Measurements from ENCODE around the gene DEPDC5. TPM values are rescaled to one million over a fixed set of nuclear protein-coding genes. Genes with fewer than 3 reads are reported as not detected.
A peak's percentile ranks its signal among the peaks of the same experiment; 100 is the strongest.
"Not testable (repeated sequence)": the region's sequence is repeated elsewhere in the genome, so short reads cannot be mapped to it uniquely, and the experiment has no call there.

Gene DEPDC5
- total and polyA plus RNA-seq, 5 donors, result 6.9 to 15.3 (median 12.6) TPM

GRCh38 chr22:31733580-31734079 is 20.2 kb upstream of the DEPDC5 start:
- Histone ChIP-seq H3K27ac (ENCODE audit: low read length) (no peak overlapping the region), H3K27me3 (ENCODE audit: control insufficient read depth, insufficient read depth) (no peaks in the 10 kb centered on the region), H3K9me3 (ENCODE audit: control insufficient read depth, low read length) (no peaks in the 10 kb centered on the region), H3K4me3 (ENCODE audit: low read length) (no peak overlapping the region), H3K4me1 (ENCODE audit: control insufficient read depth, insufficient read depth, low read length) (peaks cover 2% of the 10 kb centered on the region)
- 92% methylated on average over 7 of the region's 7 CpGs for WGBS
- ATAC-seq (no peak), DNase-seq (no peak)
- intact Hi-C loops (cut with DNase I), result no loop called here

GRCh38 chr22:31734512-31734911 is 19.3 kb upstream of the DEPDC5 start:
- no peak for ATAC-seq
- H3K27ac ChIP-seq (ENCODE audit: low read length), result no peak overlapping the region
- DNase-seq, result no peak
- intact Hi-C loops (cut with DNase I), result no loop called here
- no peaks in the 10 kb centered on the region for H3K9me3 ChIP-seq (ENCODE audit: control insufficient read depth, low read length)
- H3K4me1 ChIP-seq (ENCODE audit: control insufficient read depth, insufficient read depth, low read length), result peaks cover 2% of the 10 kb centered on the region
- 81% methylated on average over 1 of the region's 1 CpG for WGBS
- no peaks in the 10 kb centered on the region for H3K27me3 ChIP-seq (ENCODE audit: control insufficient read depth, insufficient read depth)
- H3K4me3 ChIP-seq (ENCODE audit: low read length), result no peak overlapping the region

GRCh38 chr22:31736458-31736857 is 17.4 kb upstream of the DEPDC5 start:
- Histone ChIP-seq H3K27me3 (ENCODE audit: control insufficient read depth, insufficient read depth) (no peaks in the 10 kb centered on the region), H3K27ac (ENCODE audit: low read length) (no peak overlapping the region), H3K4me1 (ENCODE audit: control insufficient read depth, insufficient read depth, low read length) (peaks cover 1% of the 10 kb centered on the region), H3K9me3 (ENCODE audit: control insufficient read depth, low read length) (no peaks in the 10 kb centered on the region), H3K4me3 (ENCODE audit: low read length) (no peak overlapping the region)
- DNase-seq (no peak), ATAC-seq (no peak)
- WGBS, result 94% methylated on average over 2 of the region's 2 CpGs
- intact Hi-C loops (cut with DNase I), result no loop called here

GRCh38 chr22:31737932-31738331 is 15.9 kb upstream of the DEPDC5 start:
- H3K4me3 ChIP-seq (ENCODE audit: low read length), result no peak overlapping the region
- peaks cover 1% of the 10 kb centered on the region for H3K4me1 ChIP-seq (ENCODE audit: control insufficient read depth, insufficient read depth, low read length)
- ATAC-seq (no peak), DNase-seq (no peak)
- 86% methylated on average over 5 of the region's 5 CpGs for whole genome bisulfite sequencing
- no peaks in the 10 kb centered on the region for H3K27me3 ChIP-seq (ENCODE audit: control insufficient read depth, insufficient read depth)
- intact Hi-C loops (cut with DNase I), result no loop called here
- H3K27ac ChIP-seq (ENCODE audit: low read length), result no peak overlapping the region
- H3K9me3 ChIP-seq (ENCODE audit: control insufficient read depth, low read length), result no peaks in the 10 kb centered on the region

GRCh38 chr22:31738566-31738965 is 15.3 kb upstream of the DEPDC5 start:
- 53% methylated on average over 2 of the region's 2 CpGs for WGBS
- Histone ChIP-seq H3K4me1 (ENCODE audit: control insufficient read depth, insufficient read depth, low read length) (peaks cover 1% of the 10 kb centered on the region), H3K27me3 (ENCODE audit: control insufficient read depth, insufficient read depth) (no peaks in the 10 kb centered on the region), H3K4me3 (ENCODE audit: low read length) (no peak overlapping the region), H3K9me3 (ENCODE audit: control insufficient read depth, low read length) (no peaks in the 10 kb centered on the region), H3K27ac (ENCODE audit: low read length) (no peak overlapping the region)
- DNase-seq (no peak), ATAC-seq (peak in 1 of 2 donors; percentile 38)
- intact Hi-C loops (cut with DNase I), result no loop called here

GRCh38 chr22:31739795-31740201 is 14.0 kb upstream of the DEPDC5 start:
- intact Hi-C loops (cut with DNase I), result loop anchor here in 1 of 4 donors (10.0 kb wide), 1 partner anchor 75 kb away; the partner anchor contains the start of gene PISD
- ATAC-seq (peak; percentile 74 to 84), DNase-seq (peak in 1 of 3 donors; percentile 58)
- WGBS, result 35% methylated on average over 2 of the region's 2 CpGs
- Histone ChIP-seq H3K4me1 (ENCODE audit: control insufficient read depth, insufficient read depth, low read length) (peaks cover 1% of the 10 kb centered on the region), H3K27me3 (ENCODE audit: control insufficient read depth, insufficient read depth) (no peaks in the 10 kb centered on the region), H3K9me3 (ENCODE audit: control insufficient read depth, low read length) (no peaks in the 10 kb centered on the region), H3K27ac (ENCODE audit: low read length) (peak overlapping the region; percentile 17), H3K4me3 (ENCODE audit: low read length) (no peak overlapping the region)

- H3K27ac ChIP-seq (ENCODE audit: low read length), result peak overlapping the region; percentile 17
- WGBS, result 84% methylated on average over 7 of the region's 7 CpGs
- DNase-seq; ATAC-seq; H3K27me3 ChIP-seq (ENCODE audit: control insufficient read depth, insufficient read depth); H3K4me1 ChIP-seq (ENCODE audit: control insufficient read depth, insufficient read depth, low read length); H3K9me3 ChIP-seq (ENCODE audit: control insufficient read depth, low read length); H3K4me3 ChIP-seq (ENCODE audit: low read length): not testable (repeated sequence)
- intact Hi-C loops (cut with DNase I), result loop anchor here in 1 of 4 donors (10.0 kb wide), 1 partner anchor 76 kb away; the partner anchor contains the start of gene PISD
These were observed 13.5 kb upstream of the DEPDC5 start for GRCh38 chr22:31740314-31740713.

GRCh38 chr22:31742115-31742514 is 11.7 kb upstream of the DEPDC5 start:
- Histone ChIP-seq H3K9me3 (ENCODE audit: control insufficient read depth, low read length) (no peaks in the 10 kb centered on the region), H3K27ac (ENCODE audit: low read length) (no peak overlapping the region), H3K4me3 (ENCODE audit: low read length) (no peak overlapping the region), H3K4me1 (ENCODE audit: control insufficient read depth, insufficient read depth, low read length) (peaks cover 1% of the 10 kb centered on the region), H3K27me3 (ENCODE audit: control insufficient read depth, insufficient read depth) (no peaks in the 10 kb centered on the region)
- ATAC-seq (no peak), DNase-seq (no peak)
- WGBS, result 71% methylated on average over 3 of the region's 3 CpGs
- intact Hi-C loops (cut with DNase I), result loop anchor here in 1 of 4 donors (10.0 kb wide), 1 partner anchor 77 kb away; the partner anchor contains the start of gene PISD

- 97% methylated on average over 2 of the region's 2 CpGs for WGBS
- intact Hi-C loops (cut with DNase I), result loop anchor here in 1 of 4 donors (10.0 kb wide), 1 partner anchor 78 kb away; the partner anchor contains the start of gene PISD
- Histone ChIP-seq H3K4me3 (ENCODE audit: low read length) (no peak overlapping the region), H3K9me3 (ENCODE audit: control insufficient read depth, low read length) (no peaks in the 10 kb centered on the region), H3K4me1 (ENCODE audit: control insufficient read depth, insufficient read depth, low read length) (peaks cover 1% of the 10 kb centered on the region), H3K27me3 (ENCODE audit: control insufficient read depth, insufficient read depth) (no peaks in the 10 kb centered on the region), H3K27ac (ENCODE audit: low read length) (no peak overlapping the region)
- DNase-seq, result no peak
- ATAC-seq, result no peak
These were observed 11.1 kb upstream of the DEPDC5 start for GRCh38 chr22:31742682-31743081.

- Histone ChIP-seq H3K4me1 (ENCODE audit: control insufficient read depth, insufficient read depth, low read length) (peaks cover 1% of the 10 kb centered on the region), H3K4me3 (ENCODE audit: low read length) (no peak overlapping the region), H3K27ac (ENCODE audit: low read length) (no peak overlapping the region), H3K9me3 (ENCODE audit: control insufficient read depth, low read length) (no peaks in the 10 kb centered on the region), H3K27me3 (ENCODE audit: control insufficient read depth, insufficient read depth) (no peaks in the 10 kb centered on the region)
- ATAC-seq (no peak), DNase-seq (no peak)
- intact Hi-C loops (cut with DNase I), result loop anchor here in 1 of 4 donors (10.0 kb wide), 1 partner anchor 79 kb away; the partner anchor contains the start of gene PISD
- WGBS, result 96% methylated on average over 7 of the region's 7 CpGs
These were observed 9.9 kb upstream of the DEPDC5 start for GRCh38 chr22:31743871-31744270.

- ATAC-seq (no peak), DNase-seq (no peak)
- H3K4me3 ChIP-seq (ENCODE audit: low read length), result no peak overlapping the region
- intact Hi-C loops (cut with DNase I), result loop anchor here in 1 of 4 donors (10.0 kb wide), 1 partner anchor 83 kb away; the partner anchor contains the start of gene PISD
- H3K27me3 ChIP-seq (ENCODE audit: control insufficient read depth, insufficient read depth), result no peaks in the 10 kb centered on the region
- H3K27ac ChIP-seq (ENCODE audit: low read length), result no peak overlapping the region
- no peaks in the 10 kb centered on the region for H3K4me1 ChIP-seq (ENCODE audit: control insufficient read depth, insufficient read depth, low read length)
- 68% methylated on average over 4 of the region's 4 CpGs for WGBS
- H3K9me3 ChIP-seq (ENCODE audit: control insufficient read depth, low read length), result no peaks in the 10 kb centered on the region
These were observed 6.4 kb upstream of the DEPDC5 start for GRCh38 chr22:31747441-31747840.

Data from right cardiac atrium (tissue), 5 donors.